Astrocyte (in vitro differentiated cells and primary cell): Measurements from ENCODE around the gene DCDC2C. TPM values are rescaled to one million over a fixed set of nuclear protein-coding genes. Genes with fewer than 3 reads are reported as not detected.

Source experiments
- DNase-seq: peaks from one replicate; pipeline ENCODE4 v3.0.0-alpha.2; 2010; ENCODE audit warnings: low read depth
- FAIRE-seq: peaks from 2 replicates; lab custom pipeline; 2011; peaks lifted over from hg19 to GRCh38; lab: Jason Lieb, UNC
- H2AFZ ChIP-seq: 2 replicates; pipeline ENCODE4 v1.6.0; 2012; ENCODE audit warnings: low read depth, low read length, inconsistent platforms
- H3K27ac ChIP-seq: 2 replicates; pipeline ENCODE4 v1.5.1; 2011; ENCODE audit warnings: low read depth, low read length, inconsistent platforms
- H3K27me3 ChIP-seq: 2 replicates; pipeline ENCODE4 v1.6.0; 2011; ENCODE audit warnings: low read length, inconsistent platforms; ENCODE audit not compliant: insufficient read depth
- H3K36me3 ChIP-seq: 2 replicates; pipeline ENCODE4 v1.5.1; 2011; ENCODE audit warnings: low read length, inconsistent platforms; ENCODE audit not compliant: insufficient read depth
- H3K4me1 ChIP-seq: 2 replicates; pipeline ENCODE4 v1.5.1; 2011; ENCODE audit warnings: low read length, inconsistent platforms; ENCODE audit not compliant: insufficient read depth
- H3K4me2 ChIP-seq: 2 replicates; pipeline ENCODE4 v1.6.0; 2012; ENCODE audit warnings: low read length, inconsistent platforms
- H3K4me3 ChIP-seq: 2 replicates; pipeline ENCODE4 v1.5.1; 2011; ENCODE audit warnings: low read depth, mild to moderate bottlenecking, low read length, inconsistent platforms; ENCODE audit not compliant: insufficient read depth
- H3K79me2 ChIP-seq: 2 replicates; pipeline ENCODE4 v1.6.0; 2012; ENCODE audit warnings: mild to moderate bottlenecking, low read length, inconsistent platforms; ENCODE audit not compliant: insufficient read depth
- H3K9ac ChIP-seq: 2 replicates; pipeline ENCODE4 v1.6.0; 2012; ENCODE audit warnings: mild to moderate bottlenecking, low read length, inconsistent platforms
- H3K9me3 ChIP-seq: 2 replicates; pipeline ENCODE4 v1.5.1; 2012; ENCODE audit warnings: low read depth, mild to moderate bottlenecking, low read length, inconsistent platforms; ENCODE audit not compliant: insufficient read depth
- H4K20me1 ChIP-seq: 2 replicates; pipeline ENCODE4 v1.6.0; 2012; ENCODE audit warnings: low read length, inconsistent platforms; ENCODE audit not compliant: insufficient read depth
- H3K27ac Mint-ChIP-seq: one replicate; pipeline ENCODE4 v1.8.0; 2021; ENCODE audit warnings: mild to moderate bottlenecking, mixed read lengths; ENCODE audit not compliant: unreplicated experiment
- H3K27me3 Mint-ChIP-seq: one replicate; pipeline ENCODE4 v1.8.0; 2021; ENCODE audit warnings: low read depth, mixed read lengths; ENCODE audit not compliant: unreplicated experiment
- H3K36me3 Mint-ChIP-seq: one replicate; pipeline ENCODE4 v1.8.0; 2021; ENCODE audit warnings: low read depth, mixed read lengths; ENCODE audit not compliant: unreplicated experiment
- H3K4me1 Mint-ChIP-seq: one replicate; pipeline ENCODE4 v1.8.0; 2021; ENCODE audit warnings: low read depth, mixed read lengths; ENCODE audit not compliant: unreplicated experiment
- H3K4me3 Mint-ChIP-seq: one replicate; pipeline ENCODE4 v1.8.0; 2021; ENCODE audit warnings: mild to moderate bottlenecking, moderate library complexity, mixed read lengths; ENCODE audit not compliant: unreplicated experiment
- H3K9me3 Mint-ChIP-seq: one replicate; pipeline ENCODE4 v1.8.0; 2021; ENCODE audit warnings: mild to moderate bottlenecking, mixed read lengths; ENCODE audit not compliant: unreplicated experiment
- EZH2 ChIP-seq: IDR thresholded peaks from 2 replicates; pipeline ENCODE4 v1.6.1; 2012; ENCODE audit warnings: mild to moderate bottlenecking, low read length, inconsistent platforms; ENCODE audit not compliant: insufficient read depth
- total RNA-seq: library from RNA; stranded (reverse); gene quantifications from 2 replicates; pipeline ENCODE4 v1.2.1, GENCODE V29; 2021
- TF ChIP-seq, protein P1 (sequence below): IDR thresholded peaks from 2 replicates; pipeline ENCODE4 v1.5.1; 2011; ENCODE audit warnings: low read depth, mild to moderate bottlenecking, inconsistent platforms, low read length, moderate library complexity; ENCODE audit not compliant: insufficient read depth

Gene DCDC2C
- total RNA-seq, 1 donor from 2014 or later = not detected

DNA sequence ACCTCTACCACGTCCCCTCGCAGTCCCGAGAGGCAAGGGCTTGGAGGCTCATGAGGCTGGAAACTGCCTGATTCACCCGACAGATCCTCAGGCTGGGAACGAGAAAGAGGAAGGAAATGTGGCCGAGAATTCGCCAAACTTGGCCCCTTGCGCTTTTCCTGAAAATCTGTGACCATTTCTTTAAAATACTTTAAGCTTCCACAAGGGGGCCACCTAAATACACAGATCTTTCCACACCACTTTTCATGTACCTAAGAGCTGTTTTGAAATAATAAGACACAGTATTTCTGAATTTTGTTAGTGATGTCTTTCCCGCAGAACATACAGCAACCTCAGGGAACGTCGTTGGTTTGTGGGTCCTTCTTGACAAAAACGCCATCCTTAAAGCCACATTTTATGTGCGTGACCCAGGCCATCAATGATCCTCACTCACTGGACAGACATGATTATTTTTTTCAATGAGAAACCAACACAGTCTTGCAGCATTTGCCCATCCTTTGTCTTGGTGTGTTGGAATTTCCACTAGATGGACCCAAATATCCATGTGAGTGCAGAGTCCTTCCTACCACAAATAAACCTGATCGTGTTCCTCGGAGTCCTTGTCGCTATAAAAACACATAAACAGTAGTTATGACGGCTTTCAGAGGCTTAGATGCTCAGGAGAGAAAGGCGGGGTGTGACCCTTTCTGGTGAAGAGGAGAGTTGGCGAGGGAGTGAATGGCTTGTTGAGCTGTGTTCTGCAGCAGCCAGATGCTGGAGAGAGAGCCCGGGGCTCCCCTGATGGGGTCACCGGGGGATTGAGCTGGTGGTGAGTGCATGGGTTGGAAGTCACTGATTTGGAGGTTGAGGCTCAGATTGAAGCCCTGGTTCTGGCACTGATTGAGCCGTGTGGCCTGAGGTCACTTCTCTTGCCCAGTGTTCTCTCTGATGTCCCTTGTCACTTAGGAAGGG lies 25.0 kb downstream of the DCDC2C start:
- no peaks in the 10 kb centered on the region for H4K20me1 ChIP-seq
- H3K9me3 Mint-ChIP-seq = peaks cover 4% of the 10 kb centered on the region
- no peaks in the 10 kb centered on the region for H3K4me1 Mint-ChIP-seq
- FAIRE-seq (peak; percentile 34), DNase-seq (peak; percentile 16)
- peak overlapping the region; percentile 53 for H3K9ac ChIP-seq
- no peak for TF ChIP-seq EZH2
- TF ChIP-seq, protein P1, sequence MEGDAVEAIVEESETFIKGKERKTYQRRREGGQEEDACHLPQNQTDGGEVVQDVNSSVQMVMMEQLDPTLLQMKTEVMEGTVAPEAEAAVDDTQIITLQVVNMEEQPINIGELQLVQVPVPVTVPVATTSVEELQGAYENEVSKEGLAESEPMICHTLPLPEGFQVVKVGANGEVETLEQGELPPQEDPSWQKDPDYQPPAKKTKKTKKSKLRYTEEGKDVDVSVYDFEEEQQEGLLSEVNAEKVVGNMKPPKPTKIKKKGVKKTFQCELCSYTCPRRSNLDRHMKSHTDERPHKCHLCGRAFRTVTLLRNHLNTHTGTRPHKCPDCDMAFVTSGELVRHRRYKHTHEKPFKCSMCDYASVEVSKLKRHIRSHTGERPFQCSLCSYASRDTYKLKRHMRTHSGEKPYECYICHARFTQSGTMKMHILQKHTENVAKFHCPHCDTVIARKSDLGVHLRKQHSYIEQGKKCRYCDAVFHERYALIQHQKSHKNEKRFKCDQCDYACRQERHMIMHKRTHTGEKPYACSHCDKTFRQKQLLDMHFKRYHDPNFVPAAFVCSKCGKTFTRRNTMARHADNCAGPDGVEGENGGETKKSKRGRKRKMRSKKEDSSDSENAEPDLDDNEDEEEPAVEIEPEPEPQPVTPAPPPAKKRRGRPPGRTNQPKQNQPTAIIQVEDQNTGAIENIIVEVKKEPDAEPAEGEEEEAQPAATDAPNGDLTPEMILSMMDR = peak; percentile 63
- peaks cover 5% of the 10 kb centered on the region for H3K27me3 ChIP-seq
- H3K4me2 ChIP-seq = peak overlapping the region; percentile 83
- H3K4me1 ChIP-seq = peaks cover 5% of the 10 kb centered on the region
- H3K4me3 Mint-ChIP-seq = no peak overlapping the region
- no peak overlapping the region for H3K27ac Mint-ChIP-seq
- H3K79me2 ChIP-seq = no peaks in the 10 kb centered on the region
- no peak overlapping the region for H3K27ac ChIP-seq
- H3K36me3 Mint-ChIP-seq = no peaks in the 10 kb centered on the region
- H3K9me3 ChIP-seq = no peaks in the 10 kb centered on the region
- H2AFZ ChIP-seq = peak overlapping the region; percentile 70
- peaks cover 22% of the 10 kb centered on the region for H3K27me3 Mint-ChIP-seq
- no peaks in the 10 kb centered on the region for H3K36me3 ChIP-seq
- H3K4me3 ChIP-seq = peak overlapping the region; percentile 21

- no peaks in the 10 kb centered on the region for H4K20me1 ChIP-seq
- Mint-ChIP-seq H3K4me3 (no peak overlapping the region), H3K27me3 (peaks cover 21% of the 10 kb centered on the region), H3K4me1 (no peaks in the 10 kb centered on the region), H3K9me3 (peaks cover 4% of the 10 kb centered on the region), H3K36me3 (no peaks in the 10 kb centered on the region), H3K27ac (no peak overlapping the region)
- no peak overlapping the region for H3K9ac ChIP-seq
- H3K4me3 ChIP-seq = no peak overlapping the region
- H3K27me3 ChIP-seq = peaks cover 5% of the 10 kb centered on the region
- no peak for TF ChIP-seq EZH2
- TF ChIP-seq, protein P1 = no peak
- no peaks in the 10 kb centered on the region for H3K9me3 ChIP-seq
- no peak overlapping the region for H3K4me2 ChIP-seq
- DNase-seq = no peak
- H3K79me2 ChIP-seq = no peaks in the 10 kb centered on the region
- H3K4me1 ChIP-seq = peaks cover 5% of the 10 kb centered on the region
- FAIRE-seq = no peak
- H3K27ac ChIP-seq = no peak overlapping the region
- H2AFZ ChIP-seq = no peak overlapping the region
- H3K36me3 ChIP-seq = no peaks in the 10 kb centered on the region
Measured at GRCh38 chr2:3729055-3729448, 25.7 kb downstream of the DCDC2C start.

GRCh38 chr2:3729786-3730185 lies 26.4 kb downstream of the DCDC2C start:
- H3K4me1 Mint-ChIP-seq = no peaks in the 10 kb centered on the region
- Histone ChIP-seq H3K79me2 (no peaks in the 10 kb centered on the region), H3K9me3 (no peaks in the 10 kb centered on the region), H4K20me1 (no peaks in the 10 kb centered on the region), H3K27me3 (peaks cover 5% of the 10 kb centered on the region), H3K36me3 (no peaks in the 10 kb centered on the region), H3K9ac (no peak overlapping the region), H2AFZ (no peak overlapping the region), H3K4me2 (no peak overlapping the region), H3K4me1 (peaks cover 5% of the 10 kb centered on the region), H3K4me3 (no peak overlapping the region), H3K27ac (no peak overlapping the region)
- peaks cover 4% of the 10 kb centered on the region for H3K9me3 Mint-ChIP-seq
- H3K27ac Mint-ChIP-seq = no peak overlapping the region
- no peak overlapping the region for H3K4me3 Mint-ChIP-seq
- H3K36me3 Mint-ChIP-seq = no peaks in the 10 kb centered on the region
- no peak for DNase-seq
- H3K27me3 Mint-ChIP-seq = peaks cover 23% of the 10 kb centered on the region
- FAIRE-seq = no peak
- no peak for TF ChIP-seq EZH2
